ENCODE measurements around the gene SHISA2.

DNA sequence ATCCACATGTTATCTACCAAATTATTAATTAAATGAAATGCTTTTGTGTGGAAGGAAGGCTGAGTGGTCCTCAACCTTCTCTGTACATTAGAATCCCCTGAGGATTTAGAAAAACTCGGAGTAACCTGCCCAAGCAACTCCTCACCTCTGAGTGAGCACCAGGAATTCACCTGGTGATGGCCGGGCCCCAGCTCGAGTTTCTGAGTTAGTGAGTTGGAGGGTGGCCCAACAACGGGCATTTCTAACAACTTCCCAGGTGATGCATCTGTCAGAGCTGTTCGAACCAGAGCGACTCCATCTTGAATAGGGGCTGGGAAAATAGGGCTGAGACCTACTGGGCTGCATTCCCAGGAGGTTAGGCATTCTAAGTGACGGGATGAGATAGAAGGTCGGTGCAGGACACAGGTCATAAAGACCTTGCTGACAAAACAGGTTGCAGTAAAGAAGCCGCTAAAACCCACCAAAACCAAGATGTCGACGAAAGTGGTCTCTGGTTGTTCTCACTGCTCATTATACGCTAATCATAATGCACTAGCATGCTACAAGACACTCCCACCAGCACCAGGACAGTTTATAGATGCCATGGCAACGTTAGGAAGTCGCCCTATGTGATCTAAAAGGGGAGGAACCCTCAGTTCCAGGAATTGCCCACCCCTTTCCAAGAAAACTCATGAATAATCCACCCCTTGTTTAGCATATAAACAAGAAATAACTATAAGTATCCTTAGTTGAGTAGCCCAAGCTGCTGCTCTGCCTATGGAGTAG is 44.2 kb upstream of the SHISA2 start:
- TF ChIP-seq, protein P1, sequence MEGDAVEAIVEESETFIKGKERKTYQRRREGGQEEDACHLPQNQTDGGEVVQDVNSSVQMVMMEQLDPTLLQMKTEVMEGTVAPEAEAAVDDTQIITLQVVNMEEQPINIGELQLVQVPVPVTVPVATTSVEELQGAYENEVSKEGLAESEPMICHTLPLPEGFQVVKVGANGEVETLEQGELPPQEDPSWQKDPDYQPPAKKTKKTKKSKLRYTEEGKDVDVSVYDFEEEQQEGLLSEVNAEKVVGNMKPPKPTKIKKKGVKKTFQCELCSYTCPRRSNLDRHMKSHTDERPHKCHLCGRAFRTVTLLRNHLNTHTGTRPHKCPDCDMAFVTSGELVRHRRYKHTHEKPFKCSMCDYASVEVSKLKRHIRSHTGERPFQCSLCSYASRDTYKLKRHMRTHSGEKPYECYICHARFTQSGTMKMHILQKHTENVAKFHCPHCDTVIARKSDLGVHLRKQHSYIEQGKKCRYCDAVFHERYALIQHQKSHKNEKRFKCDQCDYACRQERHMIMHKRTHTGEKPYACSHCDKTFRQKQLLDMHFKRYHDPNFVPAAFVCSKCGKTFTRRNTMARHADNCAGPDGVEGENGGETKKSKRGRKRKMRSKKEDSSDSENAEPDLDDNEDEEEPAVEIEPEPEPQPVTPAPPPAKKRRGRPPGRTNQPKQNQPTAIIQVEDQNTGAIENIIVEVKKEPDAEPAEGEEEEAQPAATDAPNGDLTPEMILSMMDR (IDR thresholded peaks at IDR 0.05): no peak
- no peak for TF ChIP-seq POLR2A (IDR thresholded peaks at IDR 0.05)

Data from vagina (tissue), 2 donors.